WTC11 (cell line): ENCODE data around the gene FOXL2. TPM values are rescaled to one million over a fixed set of nuclear protein-coding genes. Genes with fewer than 3 reads are reported as not detected.

Experiments used
- ATAC-seq: fragments of 200-7000 bp; cut with Tn5 transposase; 2 replicates; pipeline ENCODE4 v1.10.0; 2021; ENCODE audit warnings: mild to moderate bottlenecking, moderate library complexity
- CTCF ChIA-PET: fragments of 300-600 bp; sonication (Branson Sonifier 250); formaldehyde crosslinking; loops from one replicate; lab custom pipeline; 2021; ENCODE audit warnings: antibody characterized with exemption; lab: Charles Lee
- POLR2A ChIA-PET: fragments of 350-600 bp; sonication (Branson Sonifier 250); formaldehyde crosslinking; loops from one replicate; lab custom pipeline; 2021; ENCODE audit warnings: antibody characterized with exemption; lab: Charles Lee
- DNase-seq: peaks from one replicate; pipeline ENCODE4 v3.0.0; 2021; ENCODE audit warnings: low spot score
- H3K27ac Mint-ChIP-seq: 2 replicates; pipeline ENCODE4 v1.8.0; 2021; ENCODE audit warnings: mixed read lengths
- H3K27me3 Mint-ChIP-seq: 2 replicates; pipeline ENCODE4 v1.8.0; 2021; ENCODE audit warnings: low read depth, mild to moderate bottlenecking, moderate library complexity, mixed read lengths
- H3K36me3 Mint-ChIP-seq: 2 replicates; pipeline ENCODE4 v1.8.0; 2021; ENCODE audit warnings: mixed read lengths
- H3K4me1 Mint-ChIP-seq: 2 replicates; pipeline ENCODE4 v1.8.0; 2022; ENCODE audit warnings: mixed read lengths
- H3K4me3 Mint-ChIP-seq: 2 replicates; pipeline ENCODE4 v1.8.0; 2021; ENCODE audit warnings: mild to moderate bottlenecking, moderate library complexity, mixed read lengths
- H3K9me3 Mint-ChIP-seq: 2 replicates; pipeline ENCODE4 v1.8.0; 2021; ENCODE audit warnings: mixed read lengths
- CREM ChIP-seq: sonication (generic); formaldehyde crosslinking; IDR thresholded peaks from 2 replicates; pipeline ENCODE4 v1.8.1; 2022; ENCODE audit warnings: mild to moderate bottlenecking, missing genetic modification reagents, moderate library complexity
- ELF4 ChIP-seq: sonication (generic); formaldehyde crosslinking; IDR thresholded peaks from 2 replicates; pipeline ENCODE4 v1.8.1; 2022; ENCODE audit warnings: low read depth, mild to moderate bottlenecking, moderate library complexity, missing genetic modification reagents
- ESRRA ChIP-seq: sonication (generic); formaldehyde crosslinking; IDR thresholded peaks from 2 replicates; pipeline ENCODE4 v1.8.1; 2022; ENCODE audit warnings: mild to moderate bottlenecking, missing genetic modification reagents, borderline replicate concordance
- FOXK1 ChIP-seq: sonication (generic); formaldehyde crosslinking; IDR thresholded peaks from 2 replicates; pipeline ENCODE4 v1.8.0; 2022; ENCODE audit warnings: mild to moderate bottlenecking, moderate library complexity, missing genetic modification reagents
- IRF2 ChIP-seq: sonication (generic); formaldehyde crosslinking; IDR thresholded peaks from 2 replicates; pipeline ENCODE4 v1.8.0; 2022; ENCODE audit warnings: low read depth, missing genetic modification reagents, borderline replicate concordance
- NFATC4 ChIP-seq: fragments of 250-450 bp; sonication (Bioruptor Pico); IDR thresholded peaks from 2 replicates; pipeline ENCODE4 v1.9.0; 2021; ENCODE audit warnings: mild to moderate bottlenecking
- NR2C2 ChIP-seq: sonication (generic); formaldehyde crosslinking; IDR thresholded peaks from 2 replicates; pipeline ENCODE4 v1.8.0; 2022; ENCODE audit warnings: mild to moderate bottlenecking, missing genetic modification reagents
- NR3C1 ChIP-seq: sonication (generic); formaldehyde crosslinking; conservative IDR thresholded peaks from 2 replicates; pipeline ENCODE4 v1.8.1; 2023; ENCODE audit warnings: low read depth, mild to moderate bottlenecking, missing genetic modification reagents
- RORB ChIP-seq: fragments of 250-450 bp; sonication (Bioruptor Pico); IDR thresholded peaks from 2 replicates; pipeline ENCODE4 v1.9.0; 2021; ENCODE audit warnings: mild to moderate bottlenecking
- SMAD4 ChIP-seq: sonication (generic); formaldehyde crosslinking; IDR thresholded peaks from 2 replicates; pipeline ENCODE4 v1.8.0; 2022; ENCODE audit warnings: mild to moderate bottlenecking, missing genetic modification reagents
- SOX15 ChIP-seq: fragments of 250-450 bp; sonication (Bioruptor Pico); IDR thresholded peaks from 2 replicates; pipeline ENCODE4 v1.9.0; 2021; ENCODE audit warnings: mild to moderate bottlenecking
- TCF7 ChIP-seq: sonication (generic); formaldehyde crosslinking; IDR thresholded peaks from 2 replicates; pipeline ENCODE4 v1.8.0; 2022; ENCODE audit warnings: mild to moderate bottlenecking, low read depth, missing genetic modification reagents, moderate library complexity
- ZBTB21 ChIP-seq: sonication (generic); formaldehyde crosslinking; IDR thresholded peaks from 2 replicates; pipeline ENCODE4 v1.8.1; 2023; ENCODE audit warnings: mild to moderate bottlenecking, missing genetic modification reagents, borderline replicate concordance
- ZNF121 ChIP-seq: sonication (generic); formaldehyde crosslinking; IDR thresholded peaks from 2 replicates; pipeline ENCODE4 v1.8.0; 2023; ENCODE audit warnings: missing genetic modification reagents
- ZNF416 ChIP-seq: fragments of 250-450 bp; sonication (Bioruptor Pico); IDR thresholded peaks from 2 replicates; pipeline ENCODE4 v1.9.0; 2021; ENCODE audit warnings: mild to moderate bottlenecking, inconsistent platforms
- total RNA-seq: library from RNA; stranded (reverse); gene quantifications from 3 replicates; pipeline ENCODE4 v1.2.3, GENCODE V29; 2021
- TF ChIP-seq, protein P1 (sequence below): fragments of 250-450 bp; sonication (Bioruptor Pico); IDR thresholded peaks from 2 replicates; pipeline ENCODE4 v2.1.2; 2022; ENCODE audit warnings: mild to moderate bottlenecking, moderate library complexity
- TF ChIP-seq, protein P2 (sequence below): sonication (generic); formaldehyde crosslinking; IDR thresholded peaks from 2 replicates; pipeline ENCODE4 v1.8.0; 2022; ENCODE audit warnings: mild to moderate bottlenecking, missing genetic modification reagents
- TF ChIP-seq, protein P3 (sequence below): sonication (generic); formaldehyde crosslinking; IDR thresholded peaks from 2 replicates; pipeline ENCODE4 v1.8.0; 2023; ENCODE audit warnings: missing genetic modification reagents
- TF ChIP-seq, protein P4 (sequence below): fragments of 250-450 bp; sonication (Bioruptor Pico); IDR thresholded peaks from 2 replicates; pipeline ENCODE4 v1.9.0; 2021; ENCODE audit warnings: mild to moderate bottlenecking, borderline replicate concordance
- TF ChIP-seq, protein P5 (sequence below): fragments of 200-600 bp; IDR thresholded peaks from 2 replicates; pipeline ENCODE4 v1.8.0; 2022; ENCODE audit warnings: antibody characterized with exemption
- TF ChIP-seq, protein P6 (sequence below): fragments of 250-450 bp; sonication (Bioruptor Pico); conservative IDR thresholded peaks from 2 replicates; pipeline ENCODE4 v1.9.0; 2021; ENCODE audit warnings: mild to moderate bottlenecking
- TF ChIP-seq, protein P7 (sequence below): sonication (generic); formaldehyde crosslinking; IDR thresholded peaks from 2 replicates; pipeline ENCODE4 v1.8.1; 2023; ENCODE audit warnings: mild to moderate bottlenecking, missing genetic modification reagents

FOXL2 gene
- total RNA-seq, 1 experiment from 2014 or later = 1.4 TPM

GRCh38 chr3:138911621-138912020, 35.3 kb downstream of the FOXL2 start:
- no peak for DNase-seq
- Mint-ChIP-seq H3K9me3 (no peaks in the 10 kb centered on the region), H3K4me1 (peaks cover 3% of the 10 kb centered on the region), H3K4me3 (no peak overlapping the region), H3K27ac (no peak overlapping the region), H3K36me3 (no peaks in the 10 kb centered on the region), H3K27me3 (peaks cover 6% of the 10 kb centered on the region)
- no peak for ATAC-seq
- POLR2A ChIA-PET = no interaction called here
- CTCF ChIA-PET = interaction anchor here (0.7 to 2.5 kb wide), 3 partner anchors 12 to 479 kb away, joined by 3 to 11 read pairs (median 6); no protein-coding TSS in a partner anchor
- TF ChIP-seq ZNF121 (CRISPR knock-in tag) = no peak
- no peak for TF ChIP-seq ELF4 (CRISPR knock-in tag)
- TF ChIP-seq, protein P1, sequence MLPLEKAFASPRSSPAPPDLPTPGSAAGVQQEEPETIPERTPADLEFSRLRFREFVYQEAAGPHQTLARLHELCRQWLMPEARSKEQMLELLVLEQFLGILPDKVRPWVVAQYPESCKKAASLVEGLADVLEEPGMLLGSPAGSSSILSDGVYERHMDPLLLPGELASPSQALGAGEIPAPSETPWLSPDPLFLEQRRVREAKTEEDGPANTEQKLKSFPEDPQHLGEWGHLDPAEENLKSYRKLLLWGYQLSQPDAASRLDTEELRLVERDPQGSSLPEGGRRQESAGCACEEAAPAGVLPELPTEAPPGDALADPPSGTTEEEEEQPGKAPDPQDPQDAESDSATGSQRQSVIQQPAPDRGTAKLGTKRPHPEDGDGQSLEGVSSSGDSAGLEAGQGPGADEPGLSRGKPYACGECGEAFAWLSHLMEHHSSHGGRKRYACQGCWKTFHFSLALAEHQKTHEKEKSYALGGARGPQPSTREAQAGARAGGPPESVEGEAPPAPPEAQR (CRISPR knock-in tag) = no peak
- TF ChIP-seq ZNF416 = no peak
- no peak for TF ChIP-seq ZBTB21
- no peak for TF ChIP-seq RORB (CRISPR knock-in tag)
- TF ChIP-seq, protein P2, sequence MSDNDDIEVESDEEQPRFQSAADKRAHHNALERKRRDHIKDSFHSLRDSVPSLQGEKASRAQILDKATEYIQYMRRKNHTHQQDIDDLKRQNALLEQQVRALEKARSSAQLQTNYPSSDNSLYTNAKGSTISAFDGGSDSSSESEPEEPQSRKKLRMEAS = no peak
- TF ChIP-seq SMAD4 (CRISPR knock-in tag) = no peak
- no peak for TF ChIP-seq NFATC4 (CRISPR knock-in tag)
- TF ChIP-seq, protein P3, sequence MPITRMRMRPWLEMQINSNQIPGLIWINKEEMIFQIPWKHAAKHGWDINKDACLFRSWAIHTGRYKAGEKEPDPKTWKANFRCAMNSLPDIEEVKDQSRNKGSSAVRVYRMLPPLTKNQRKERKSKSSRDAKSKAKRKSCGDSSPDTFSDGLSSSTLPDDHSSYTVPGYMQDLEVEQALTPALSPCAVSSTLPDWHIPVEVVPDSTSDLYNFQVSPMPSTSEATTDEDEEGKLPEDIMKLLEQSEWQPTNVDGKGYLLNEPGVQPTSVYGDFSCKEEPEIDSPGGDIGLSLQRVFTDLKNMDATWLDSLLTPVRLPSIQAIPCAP (CRISPR knock-in tag) = no peak
- no peak for TF ChIP-seq NR2C2 (CRISPR knock-in tag)

- no peak for ATAC-seq
- Mint-ChIP-seq H3K27me3 (peaks cover 6% of the 10 kb centered on the region), H3K4me1 (peaks cover under 1% of the 10 kb centered on the region)
- TF ChIP-seq, protein P4, sequence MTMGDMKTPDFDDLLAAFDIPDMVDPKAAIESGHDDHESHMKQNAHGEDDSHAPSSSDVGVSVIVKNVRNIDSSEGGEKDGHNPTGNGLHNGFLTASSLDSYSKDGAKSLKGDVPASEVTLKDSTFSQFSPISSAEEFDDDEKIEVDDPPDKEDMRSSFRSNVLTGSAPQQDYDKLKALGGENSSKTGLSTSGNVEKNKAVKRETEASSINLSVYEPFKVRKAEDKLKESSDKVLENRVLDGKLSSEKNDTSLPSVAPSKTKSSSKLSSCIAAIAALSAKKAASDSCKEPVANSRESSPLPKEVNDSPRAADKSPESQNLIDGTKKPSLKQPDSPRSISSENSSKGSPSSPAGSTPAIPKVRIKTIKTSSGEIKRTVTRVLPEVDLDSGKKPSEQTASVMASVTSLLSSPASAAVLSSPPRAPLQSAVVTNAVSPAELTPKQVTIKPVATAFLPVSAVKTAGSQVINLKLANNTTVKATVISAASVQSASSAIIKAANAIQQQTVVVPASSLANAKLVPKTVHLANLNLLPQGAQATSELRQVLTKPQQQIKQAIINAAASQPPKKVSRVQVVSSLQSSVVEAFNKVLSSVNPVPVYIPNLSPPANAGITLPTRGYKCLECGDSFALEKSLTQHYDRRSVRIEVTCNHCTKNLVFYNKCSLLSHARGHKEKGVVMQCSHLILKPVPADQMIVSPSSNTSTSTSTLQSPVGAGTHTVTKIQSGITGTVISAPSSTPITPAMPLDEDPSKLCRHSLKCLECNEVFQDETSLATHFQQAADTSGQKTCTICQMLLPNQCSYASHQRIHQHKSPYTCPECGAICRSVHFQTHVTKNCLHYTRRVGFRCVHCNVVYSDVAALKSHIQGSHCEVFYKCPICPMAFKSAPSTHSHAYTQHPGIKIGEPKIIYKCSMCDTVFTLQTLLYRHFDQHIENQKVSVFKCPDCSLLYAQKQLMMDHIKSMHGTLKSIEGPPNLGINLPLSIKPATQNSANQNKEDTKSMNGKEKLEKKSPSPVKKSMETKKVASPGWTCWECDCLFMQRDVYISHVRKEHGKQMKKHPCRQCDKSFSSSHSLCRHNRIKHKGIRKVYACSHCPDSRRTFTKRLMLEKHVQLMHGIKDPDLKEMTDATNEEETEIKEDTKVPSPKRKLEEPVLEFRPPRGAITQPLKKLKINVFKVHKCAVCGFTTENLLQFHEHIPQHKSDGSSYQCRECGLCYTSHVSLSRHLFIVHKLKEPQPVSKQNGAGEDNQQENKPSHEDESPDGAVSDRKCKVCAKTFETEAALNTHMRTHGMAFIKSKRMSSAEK (CRISPR knock-in tag) = no peak
- TF ChIP-seq, protein P3 (CRISPR knock-in tag) = no peak
- no peak for TF ChIP-seq ESRRA
- TF ChIP-seq, protein P5, sequence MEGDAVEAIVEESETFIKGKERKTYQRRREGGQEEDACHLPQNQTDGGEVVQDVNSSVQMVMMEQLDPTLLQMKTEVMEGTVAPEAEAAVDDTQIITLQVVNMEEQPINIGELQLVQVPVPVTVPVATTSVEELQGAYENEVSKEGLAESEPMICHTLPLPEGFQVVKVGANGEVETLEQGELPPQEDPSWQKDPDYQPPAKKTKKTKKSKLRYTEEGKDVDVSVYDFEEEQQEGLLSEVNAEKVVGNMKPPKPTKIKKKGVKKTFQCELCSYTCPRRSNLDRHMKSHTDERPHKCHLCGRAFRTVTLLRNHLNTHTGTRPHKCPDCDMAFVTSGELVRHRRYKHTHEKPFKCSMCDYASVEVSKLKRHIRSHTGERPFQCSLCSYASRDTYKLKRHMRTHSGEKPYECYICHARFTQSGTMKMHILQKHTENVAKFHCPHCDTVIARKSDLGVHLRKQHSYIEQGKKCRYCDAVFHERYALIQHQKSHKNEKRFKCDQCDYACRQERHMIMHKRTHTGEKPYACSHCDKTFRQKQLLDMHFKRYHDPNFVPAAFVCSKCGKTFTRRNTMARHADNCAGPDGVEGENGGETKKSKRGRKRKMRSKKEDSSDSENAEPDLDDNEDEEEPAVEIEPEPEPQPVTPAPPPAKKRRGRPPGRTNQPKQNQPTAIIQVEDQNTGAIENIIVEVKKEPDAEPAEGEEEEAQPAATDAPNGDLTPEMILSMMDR = no peak
- no peak for TF ChIP-seq IRF2 (CRISPR knock-in tag)
- TF ChIP-seq, protein P6, sequence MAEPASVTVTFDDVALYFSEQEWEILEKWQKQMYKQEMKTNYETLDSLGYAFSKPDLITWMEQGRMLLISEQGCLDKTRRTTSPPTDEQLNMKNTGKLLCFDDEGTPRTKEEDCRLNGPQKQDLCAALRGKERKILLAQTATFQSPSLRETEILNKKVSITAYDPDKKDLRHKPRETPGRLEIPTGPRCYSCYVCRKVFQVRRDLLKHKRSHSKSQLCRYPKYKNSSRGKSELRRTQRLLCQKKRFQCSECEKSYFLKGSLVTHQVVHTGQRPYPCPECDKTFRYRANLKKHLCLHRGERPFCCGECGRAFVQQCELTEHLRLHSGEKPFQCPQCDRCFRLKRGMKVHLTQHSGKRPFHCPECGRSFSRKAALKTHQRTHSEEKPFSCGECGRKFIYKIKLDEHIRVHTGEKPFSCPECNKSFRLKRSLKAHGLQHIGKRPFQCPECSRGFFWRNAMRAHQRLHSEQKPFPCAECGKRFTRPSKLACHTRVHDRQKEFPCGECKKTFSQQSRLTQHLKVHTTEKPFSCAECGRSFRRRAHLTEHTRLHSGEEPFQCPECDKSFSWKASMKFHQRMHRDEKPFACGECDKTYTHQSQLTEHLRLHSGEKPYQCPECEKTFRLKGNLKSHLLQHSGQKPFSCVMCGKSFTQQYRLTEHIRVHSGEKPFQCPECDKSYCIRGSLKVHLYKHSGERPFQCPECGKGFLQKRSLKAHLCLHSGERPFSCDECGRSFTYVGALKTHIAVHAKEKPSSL = no peak
- TF ChIP-seq CREM (CRISPR knock-in tag) = no peak
- no peak for TF ChIP-seq NR3C1 (CRISPR knock-in tag)
- TF ChIP-seq ELF4 (CRISPR knock-in tag) = no peak
- no peak for TF ChIP-seq FOXK1 (CRISPR knock-in tag)
- TF ChIP-seq, protein P7, sequence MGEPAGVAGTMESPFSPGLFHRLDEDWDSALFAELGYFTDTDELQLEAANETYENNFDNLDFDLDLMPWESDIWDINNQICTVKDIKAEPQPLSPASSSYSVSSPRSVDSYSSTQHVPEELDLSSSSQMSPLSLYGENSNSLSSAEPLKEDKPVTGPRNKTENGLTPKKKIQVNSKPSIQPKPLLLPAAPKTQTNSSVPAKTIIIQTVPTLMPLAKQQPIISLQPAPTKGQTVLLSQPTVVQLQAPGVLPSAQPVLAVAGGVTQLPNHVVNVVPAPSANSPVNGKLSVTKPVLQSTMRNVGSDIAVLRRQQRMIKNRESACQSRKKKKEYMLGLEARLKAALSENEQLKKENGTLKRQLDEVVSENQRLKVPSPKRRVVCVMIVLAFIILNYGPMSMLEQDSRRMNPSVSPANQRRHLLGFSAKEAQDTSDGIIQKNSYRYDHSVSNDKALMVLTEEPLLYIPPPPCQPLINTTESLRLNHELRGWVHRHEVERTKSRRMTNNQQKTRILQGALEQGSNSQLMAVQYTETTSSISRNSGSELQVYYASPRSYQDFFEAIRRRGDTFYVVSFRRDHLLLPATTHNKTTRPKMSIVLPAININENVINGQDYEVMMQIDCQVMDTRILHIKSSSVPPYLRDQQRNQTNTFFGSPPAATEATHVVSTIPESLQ = no peak
- TF ChIP-seq TCF7 (CRISPR knock-in tag) = no peak
- no peak for TF ChIP-seq SOX15 (CRISPR knock-in tag)
- no peak for TF ChIP-seq NR2C2 (CRISPR knock-in tag)
Measured at GRCh38 chr3:138909904-138910303, 37.0 kb downstream of the FOXL2 start.

More at GRCh38 chr3:138909904-138910303, 37.0 kb downstream of the FOXL2 start:
- Mint-ChIP-seq H3K36me3 (0 out of 2 replicates have a peak, but pooled peaks cover under 1% of the 10 kb centered on the region), H3K4me3 (no peak overlapping the region), H3K27ac (no peak overlapping the region), H3K9me3 (no peaks in the 10 kb centered on the region; the same call in 1 of the 2 replicates)
- CTCF ChIA-PET = interaction anchor here (1.5 kb wide), 1 partner anchor 64 kb away, joined by 3 read pairs; no protein-coding TSS in a partner anchor
- POLR2A ChIA-PET = interaction anchor here (1.1 kb wide), 1 partner anchor 26 kb away, joined by 5 read pairs; no protein-coding TSS in a partner anchor
- DNase-seq = no peak
